Astrocyte of the spinal cord (primary cell): ENCODE data around the gene OR56A5.

Experiments
- DNase-seq: peaks from one replicate; pipeline ENCODE4 v3.0.0; 2011; ENCODE audit warnings: low read depth, low spot score
- H3K4me3 ChIP-seq: 2 replicates; pipeline ENCODE4 v1.5.1; 2011; ENCODE audit warnings: low read depth, mild to moderate bottlenecking, low read length, moderate library complexity
- CTCF ChIP-seq: IDR thresholded peaks from 2 replicates; pipeline ENCODE4 v1.5.1; 2012; ENCODE audit warnings: low read depth, mild to moderate bottlenecking, low read length, inconsistent platforms
- in situ Hi-C: cut with HindIII; loops from 2 replicates; pipeline ENCODE4 v1.10.0; 2017; ENCODE audit warnings: low sequenced_read_pairs

Gene OR56A5

GRCh38 chr11:5938603-5938965 is 29.7 kb downstream of the OR56A5 start:
- in situ Hi-C loops: no loop called here
- no peak for TF ChIP-seq CTCF
- H3K4me3 ChIP-seq: no peak overlapping the region
- no peak for DNase-seq

GRCh38 chr11:5937868-5938602 is 30.3 kb downstream of the OR56A5 start:
- in situ Hi-C loops: no loop called here
- H3K4me3 ChIP-seq: no peak overlapping the region
- DNase-seq: no peak

GRCh38 chr11:5933116-5933515 is 35.2 kb downstream of the OR56A5 start:
- in situ Hi-C loops: no loop called here
- DNase-seq: no peak

More at GRCh38 chr11:5937868-5938602, 30.3 kb downstream of the OR56A5 start:
- TF ChIP-seq CTCF: no peak

GRCh38 chr11:5932671-5933070 is 35.6 kb downstream of the OR56A5 start:
- TF ChIP-seq CTCF: no peak
- H3K4me3 ChIP-seq: no peak overlapping the region
- in situ Hi-C loops: no loop called here
- no peak for DNase-seq

More at GRCh38 chr11:5933116-5933515, 35.2 kb downstream of the OR56A5 start:
- TF ChIP-seq CTCF: no peak
- H3K4me3 ChIP-seq: no peak overlapping the region

GRCh38 chr11:5931061-5931460 is 37.2 kb downstream of the OR56A5 start:
- DNase-seq: no peak
- in situ Hi-C loops: no loop called here
- no peak for TF ChIP-seq CTCF
- H3K4me3 ChIP-seq: no peak overlapping the region

GRCh38 chr11:5930614-5931013 is 37.7 kb downstream of the OR56A5 start:
- in situ Hi-C loops: no loop called here
- no peak for DNase-seq
- no peak for TF ChIP-seq CTCF
- H3K4me3 ChIP-seq: no peak overlapping the region
